ENCODE data around the gene XIRP1.

Gene XIRP1

GRCh38 chr3:39183211-39184080, 8.9 kb downstream of the XIRP1 start:
- TF ChIP-seq TAF1 (IDR thresholded peaks at IDR 0.05; ENCODE audit: low read depth, low read length) (no peak), POLR2A (IDR thresholded peaks at IDR 0.05; ENCODE audit: low read depth, low read length) (no peak), POLR2AphosphoS5 (IDR thresholded peaks at IDR 0.05; ENCODE audit: low read depth, low read length) (no peak), POU2F2 (IDR thresholded peaks at IDR 0.05; ENCODE audit: low read depth, low read length) (no peak), SPI1 (IDR thresholded peaks at IDR 0.05; ENCODE audit: low read depth, low read length) (no peak), PAX5 (IDR thresholded peaks at IDR 0.05; ENCODE audit: insufficient read depth, low read length, severe bottlenecking) (no peak)
- DNase-seq (ENCODE audit: insufficient read length, low spot score) (no peak), FAIRE-seq (no peak)

- FAIRE-seq (no peak), DNase-seq (ENCODE audit: insufficient read length, low spot score) (no peak)
- TF ChIP-seq TAF1 (IDR thresholded peaks at IDR 0.05; ENCODE audit: low read depth, low read length) (no peak), PAX5 (IDR thresholded peaks at IDR 0.05; ENCODE audit: insufficient read depth, low read length, severe bottlenecking) (no peak), POLR2AphosphoS5 (IDR thresholded peaks at IDR 0.05; ENCODE audit: low read depth, low read length) (no peak), SPI1 (IDR thresholded peaks at IDR 0.05; ENCODE audit: low read depth, low read length) (no peak), POLR2A (IDR thresholded peaks at IDR 0.05; ENCODE audit: low read depth, low read length) (no peak), POU2F2 (IDR thresholded peaks at IDR 0.05; ENCODE audit: low read depth, low read length) (no peak)
Measured at GRCh38 chr3:39181408-39182335, 10.7 kb downstream of the XIRP1 start.

DNA sequence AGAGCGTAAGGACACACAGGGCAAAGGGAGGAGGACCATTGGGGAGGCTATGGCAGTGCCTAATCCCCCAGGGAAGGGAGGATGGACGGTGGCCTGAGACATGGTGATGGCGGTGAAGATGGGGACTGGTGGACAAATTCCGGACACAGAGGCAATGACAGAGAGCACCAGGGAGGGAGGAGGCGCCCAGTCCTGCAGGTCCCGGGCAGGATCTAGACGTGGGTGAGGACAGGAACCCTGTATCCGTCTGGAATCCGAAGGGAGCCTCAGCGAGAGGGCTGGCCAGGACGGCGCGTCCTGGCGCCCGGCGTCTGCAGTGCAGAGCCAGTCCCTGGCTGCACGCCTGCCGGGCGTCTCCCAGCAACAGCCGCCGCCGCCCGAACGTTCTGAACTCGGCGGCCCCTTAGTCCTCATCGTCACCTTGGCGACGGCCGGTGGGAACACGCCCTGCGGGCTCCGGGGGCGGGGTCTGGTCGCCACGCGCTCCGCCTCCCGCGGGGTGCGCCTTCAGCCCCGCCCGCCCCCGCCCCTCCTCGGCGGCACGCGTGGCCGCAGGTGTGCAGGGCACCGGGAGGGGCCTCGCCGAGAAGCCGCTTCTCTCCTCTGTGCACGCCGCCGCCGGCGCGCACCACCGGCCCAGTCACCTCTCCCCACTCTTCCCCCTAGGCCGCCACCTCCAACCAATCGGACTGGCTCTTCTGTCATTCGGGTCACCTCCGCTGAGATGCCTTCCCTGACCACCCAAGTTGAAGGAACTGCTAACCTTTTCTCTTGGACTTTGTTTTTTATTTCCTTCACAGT, 11.6 kb downstream of the XIRP1 start:
- FAIRE-seq (peak; percentile 89), DNase-seq (ENCODE audit: insufficient read length, low spot score) (peak; percentile 96)

GRCh38 chr3:39180183-39180545, 12.2 kb downstream of the XIRP1 start:
- FAIRE-seq (no peak), DNase-seq (ENCODE audit: insufficient read length, low spot score) (no peak)
- TF ChIP-seq PAX5 (IDR thresholded peaks at IDR 0.05; ENCODE audit: insufficient read depth, low read length, severe bottlenecking) (no peak), TAF1 (IDR thresholded peaks at IDR 0.05; ENCODE audit: low read depth, low read length) (no peak), POLR2A (IDR thresholded peaks at IDR 0.05; ENCODE audit: low read depth, low read length) (no peak), POLR2AphosphoS5 (IDR thresholded peaks at IDR 0.05; ENCODE audit: low read depth, low read length) (no peak), POU2F2 (IDR thresholded peaks at IDR 0.05; ENCODE audit: low read depth, low read length) (no peak), SPI1 (IDR thresholded peaks at IDR 0.05; ENCODE audit: low read depth, low read length) (no peak)

More for the DNA sequence above, 11.6 kb downstream of the XIRP1 start:
- no peak for TF ChIP-seq POU2F2 (IDR thresholded peaks at IDR 0.05; ENCODE audit: low read depth, low read length)
- no peak for TF ChIP-seq POLR2A (IDR thresholded peaks at IDR 0.05; ENCODE audit: low read depth, low read length)
- TF ChIP-seq SPI1 (IDR thresholded peaks at IDR 0.05; ENCODE audit: low read depth, low read length), result no peak
- TF ChIP-seq TAF1 (IDR thresholded peaks at IDR 0.05; ENCODE audit: low read depth, low read length), result no peak
- no peak for TF ChIP-seq POLR2AphosphoS5 (IDR thresholded peaks at IDR 0.05; ENCODE audit: low read depth, low read length)
- TF ChIP-seq PAX5 (IDR thresholded peaks at IDR 0.05; ENCODE audit: insufficient read depth, low read length, severe bottlenecking), result no peak

GRCh38 chr3:39178553-39178952, 13.8 kb downstream of the XIRP1 start:
- DNase-seq (ENCODE audit: insufficient read length, low spot score) (no peak), FAIRE-seq (no peak)
- no peak for TF ChIP-seq POLR2A (IDR thresholded peaks at IDR 0.05; ENCODE audit: low read depth, low read length)
- no peak for TF ChIP-seq SPI1 (IDR thresholded peaks at IDR 0.05; ENCODE audit: low read depth, low read length)
- no peak for TF ChIP-seq PAX5 (IDR thresholded peaks at IDR 0.05; ENCODE audit: insufficient read depth, low read length, severe bottlenecking)
- TF ChIP-seq POLR2AphosphoS5 (IDR thresholded peaks at IDR 0.05; ENCODE audit: low read depth, low read length), result no peak
- no peak for TF ChIP-seq TAF1 (IDR thresholded peaks at IDR 0.05; ENCODE audit: low read depth, low read length)
- no peak for TF ChIP-seq POU2F2 (IDR thresholded peaks at IDR 0.05; ENCODE audit: low read depth, low read length)

DNA sequence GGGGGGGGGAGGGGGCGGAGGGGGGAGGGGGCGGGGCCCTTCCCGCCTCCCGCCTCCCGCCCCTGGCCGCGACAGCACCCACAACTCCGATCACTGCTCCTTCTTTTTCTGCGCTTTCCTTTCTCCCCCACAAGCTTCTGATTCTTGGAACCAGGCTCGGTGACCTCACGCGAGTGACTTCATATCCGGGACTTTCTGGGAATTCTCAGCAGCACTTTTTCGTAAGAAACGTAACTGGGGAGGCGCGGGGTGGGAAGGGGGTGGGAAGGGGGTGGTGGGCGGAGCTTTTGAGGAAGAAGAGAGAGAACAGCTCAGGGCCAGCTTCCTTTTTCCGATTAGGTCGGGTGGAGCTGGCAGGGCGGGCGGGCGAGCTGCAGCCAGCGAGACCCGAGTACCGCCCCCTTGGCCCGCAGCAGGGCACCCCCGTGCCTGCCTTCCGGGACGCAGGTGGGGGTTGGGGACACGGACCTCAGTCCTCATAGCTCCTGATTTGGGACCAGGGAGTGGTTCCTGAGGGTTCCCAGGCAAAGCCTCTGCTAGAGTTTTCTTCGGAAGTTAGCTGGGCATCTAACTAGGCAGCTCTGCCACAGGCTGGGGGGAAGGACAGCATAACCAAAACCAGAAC, 14.6 kb downstream of the XIRP1 start:
- TF ChIP-seq TAF1 (IDR thresholded peaks at IDR 0.05; ENCODE audit: low read depth, low read length) (no peak), PAX5 (IDR thresholded peaks at IDR 0.05; ENCODE audit: insufficient read depth, low read length, severe bottlenecking) (no peak), POU2F2 (IDR thresholded peaks at IDR 0.05; ENCODE audit: low read depth, low read length) (no peak), POLR2A (IDR thresholded peaks at IDR 0.05; ENCODE audit: low read depth, low read length) (no peak), SPI1 (IDR thresholded peaks at IDR 0.05; ENCODE audit: low read depth, low read length) (no peak), POLR2AphosphoS5 (IDR thresholded peaks at IDR 0.05; ENCODE audit: low read depth, low read length) (no peak)
- peak; percentile 83 for FAIRE-seq

DNA sequence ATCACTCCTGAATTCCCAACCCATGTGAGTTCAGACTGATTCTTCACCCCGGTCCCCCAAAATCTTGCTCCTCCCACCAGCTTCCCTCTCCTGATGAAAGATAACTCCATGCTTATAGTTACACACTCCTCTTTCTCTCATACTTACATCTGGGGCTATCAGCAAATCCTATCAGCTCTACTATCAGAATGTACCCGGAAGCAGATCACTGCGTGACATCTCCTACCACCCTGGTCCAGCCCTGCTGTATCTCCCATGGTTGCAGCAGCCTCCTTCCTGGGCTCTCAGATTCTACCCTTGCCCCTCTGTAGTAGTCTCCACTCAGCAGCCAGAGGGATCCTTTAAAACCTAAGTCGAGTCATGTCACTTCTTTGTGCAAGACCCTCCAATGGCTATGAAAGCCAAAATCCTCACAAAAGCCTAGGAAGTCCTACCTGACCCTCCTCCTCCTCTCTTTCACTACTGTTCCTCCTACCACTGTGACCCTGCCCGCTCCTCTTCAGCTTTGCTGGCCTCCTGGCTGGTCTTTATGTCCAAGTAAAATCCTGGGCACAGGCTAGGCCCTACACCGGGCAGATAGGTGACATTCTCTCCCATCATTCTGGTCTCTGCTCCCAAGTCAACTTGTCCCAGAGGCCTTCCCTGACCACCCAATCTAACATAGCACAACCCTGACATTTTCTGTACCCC, 16.2 kb downstream of the XIRP1 start:
- TF ChIP-seq POU2F2 (IDR thresholded peaks at IDR 0.05; ENCODE audit: low read depth, low read length) (no peak), SPI1 (IDR thresholded peaks at IDR 0.05; ENCODE audit: low read depth, low read length) (no peak), POLR2A (IDR thresholded peaks at IDR 0.05; ENCODE audit: low read depth, low read length) (no peak), TAF1 (IDR thresholded peaks at IDR 0.05; ENCODE audit: low read depth, low read length) (no peak), POLR2AphosphoS5 (IDR thresholded peaks at IDR 0.05; ENCODE audit: low read depth, low read length) (no peak), PAX5 (IDR thresholded peaks at IDR 0.05; ENCODE audit: insufficient read depth, low read length, severe bottlenecking) (no peak)
- FAIRE-seq (no peak), DNase-seq (ENCODE audit: insufficient read length, low spot score) (no peak)

More for the DNA sequence above, 14.6 kb downstream of the XIRP1 start:
- peak; percentile 55 for DNase-seq (ENCODE audit: insufficient read length, low spot score)

Measured in GM12891 (cell line).